ENCODE results near the gene TYW1B.
"Not testable (repeated sequence)": the region's sequence is repeated elsewhere in the genome, so short reads cannot be mapped to it uniquely, and the experiment has no call there.

Gene TYW1B

DNA sequence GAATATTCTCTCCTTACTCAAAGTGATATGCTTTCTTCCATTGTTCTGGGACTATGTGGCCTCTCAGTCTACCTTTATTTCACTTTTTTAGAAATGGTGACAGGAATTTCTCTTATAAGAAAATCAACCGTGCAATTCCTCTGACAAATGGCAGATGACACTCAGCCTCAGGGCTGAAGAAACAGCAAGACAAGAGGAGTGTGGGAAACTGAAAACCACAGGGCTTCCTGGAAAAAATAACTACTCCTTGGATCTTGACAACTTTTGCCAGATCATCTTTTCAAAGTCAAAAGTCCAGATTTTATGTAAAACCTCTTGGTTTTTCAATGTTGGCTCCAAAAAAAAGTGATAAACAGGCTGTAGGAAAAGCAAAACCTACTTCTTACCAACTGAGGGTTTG is 121.5 kb downstream of the TYW1B start:
- no peaks in the 10 kb centered on the region for H4K20me1 ChIP-seq (ENCODE audit: insufficient read depth)
- H2AFZ ChIP-seq (ENCODE audit: low read depth): no peak overlapping the region
- no peaks in the 10 kb centered on the region for H3K79me2 ChIP-seq (ENCODE audit: insufficient read depth, low read depth)
- TF ChIP-seq, protein P1, sequence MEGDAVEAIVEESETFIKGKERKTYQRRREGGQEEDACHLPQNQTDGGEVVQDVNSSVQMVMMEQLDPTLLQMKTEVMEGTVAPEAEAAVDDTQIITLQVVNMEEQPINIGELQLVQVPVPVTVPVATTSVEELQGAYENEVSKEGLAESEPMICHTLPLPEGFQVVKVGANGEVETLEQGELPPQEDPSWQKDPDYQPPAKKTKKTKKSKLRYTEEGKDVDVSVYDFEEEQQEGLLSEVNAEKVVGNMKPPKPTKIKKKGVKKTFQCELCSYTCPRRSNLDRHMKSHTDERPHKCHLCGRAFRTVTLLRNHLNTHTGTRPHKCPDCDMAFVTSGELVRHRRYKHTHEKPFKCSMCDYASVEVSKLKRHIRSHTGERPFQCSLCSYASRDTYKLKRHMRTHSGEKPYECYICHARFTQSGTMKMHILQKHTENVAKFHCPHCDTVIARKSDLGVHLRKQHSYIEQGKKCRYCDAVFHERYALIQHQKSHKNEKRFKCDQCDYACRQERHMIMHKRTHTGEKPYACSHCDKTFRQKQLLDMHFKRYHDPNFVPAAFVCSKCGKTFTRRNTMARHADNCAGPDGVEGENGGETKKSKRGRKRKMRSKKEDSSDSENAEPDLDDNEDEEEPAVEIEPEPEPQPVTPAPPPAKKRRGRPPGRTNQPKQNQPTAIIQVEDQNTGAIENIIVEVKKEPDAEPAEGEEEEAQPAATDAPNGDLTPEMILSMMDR (conservative IDR thresholded peaks at IDR 0.05; ENCODE audit: low read depth, low read length): no peak
- no peak overlapping the region for H3K4me2 ChIP-seq
- no peaks in the 10 kb centered on the region for H3K27me3 ChIP-seq (ENCODE audit: insufficient read depth, low read depth)
- no peaks in the 10 kb centered on the region for H3K36me3 ChIP-seq (ENCODE audit: insufficient read depth)
- H3K4me3 ChIP-seq (IDR thresholded peaks at IDR 0.05; ENCODE audit: insufficient read depth, low read depth, low read length): no peak overlapping the region
- H3K27ac ChIP-seq: no peak overlapping the region
- H3K9ac ChIP-seq: no peak overlapping the region
- H3K4me1 ChIP-seq (ENCODE audit: low read depth, poor library complexity, severe bottlenecking): no peaks in the 10 kb centered on the region

DNA sequence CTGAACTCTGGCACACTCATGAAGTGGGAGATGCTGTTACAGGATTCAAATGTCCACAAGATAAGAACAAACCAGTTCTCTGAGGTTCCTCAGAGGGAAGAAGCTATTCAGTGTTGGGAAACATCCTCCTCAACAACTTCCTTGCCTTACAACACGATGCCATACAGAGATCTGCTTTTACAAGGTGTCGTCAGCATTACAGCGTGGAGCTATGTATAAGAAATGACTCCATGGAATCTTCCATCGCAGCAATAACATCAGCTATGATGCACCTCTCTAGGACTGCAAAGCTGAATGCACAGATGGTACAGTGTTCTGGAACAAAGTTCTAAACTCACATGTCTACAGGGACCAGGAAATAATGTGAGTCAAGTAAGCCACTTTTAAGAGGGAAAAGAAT is 122.3 kb downstream of the TYW1B start:
- H3K9ac ChIP-seq: not testable (repeated sequence)

DNA sequence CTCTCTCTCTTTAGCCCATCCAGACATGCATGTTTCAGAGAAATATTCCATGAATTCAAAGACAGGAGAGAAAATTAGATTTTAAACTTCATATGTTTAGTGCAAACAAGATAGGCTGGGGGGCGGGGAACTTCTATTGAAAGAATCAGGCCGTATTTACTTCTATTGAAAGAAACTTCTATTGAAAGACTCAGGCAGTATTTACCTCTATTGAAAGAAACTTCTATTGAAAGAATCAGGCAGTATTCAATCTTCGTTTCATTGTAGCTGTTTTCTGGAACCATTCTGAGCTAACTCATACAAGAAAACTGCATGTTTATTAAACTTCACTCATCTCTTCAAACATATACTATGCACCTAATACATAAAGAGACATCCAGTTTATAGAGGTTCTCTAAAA is 123.1 kb downstream of the TYW1B start:
- H4K20me1 ChIP-seq (ENCODE audit: insufficient read depth): no peaks in the 10 kb centered on the region
- no peak overlapping the region for H3K4me2 ChIP-seq
- no peaks in the 10 kb centered on the region for H3K36me3 ChIP-seq (ENCODE audit: insufficient read depth)
- peaks cover 4% of the 10 kb centered on the region for H3K4me1 ChIP-seq (ENCODE audit: low read depth, poor library complexity, severe bottlenecking)
- H3K4me3 ChIP-seq (IDR thresholded peaks at IDR 0.05; ENCODE audit: insufficient read depth, low read depth, low read length): no peak overlapping the region
- no peak overlapping the region for H3K27ac ChIP-seq
- H3K27me3 ChIP-seq (ENCODE audit: insufficient read depth, low read depth): no peaks in the 10 kb centered on the region
- no peaks in the 10 kb centered on the region for H3K79me2 ChIP-seq (ENCODE audit: insufficient read depth, low read depth)
- no peak overlapping the region for H2AFZ ChIP-seq (ENCODE audit: low read depth)
- no peak overlapping the region for H3K9ac ChIP-seq
- TF ChIP-seq, protein P1 (conservative IDR thresholded peaks at IDR 0.05; ENCODE audit: low read depth, low read length): no peak

More for the DNA sequence above, 122.3 kb downstream of the TYW1B start:
- H3K79me2 ChIP-seq (ENCODE audit: insufficient read depth, low read depth); H3K27ac ChIP-seq; H3K27me3 ChIP-seq (ENCODE audit: insufficient read depth, low read depth); H4K20me1 ChIP-seq (ENCODE audit: insufficient read depth); H3K4me2 ChIP-seq; H3K4me1 ChIP-seq (ENCODE audit: low read depth, poor library complexity, severe bottlenecking); H2AFZ ChIP-seq (ENCODE audit: low read depth); H3K36me3 ChIP-seq (ENCODE audit: insufficient read depth); H3K4me3 ChIP-seq (IDR thresholded peaks at IDR 0.05; ENCODE audit: insufficient read depth, low read depth, low read length): not testable (repeated sequence)

DNA sequence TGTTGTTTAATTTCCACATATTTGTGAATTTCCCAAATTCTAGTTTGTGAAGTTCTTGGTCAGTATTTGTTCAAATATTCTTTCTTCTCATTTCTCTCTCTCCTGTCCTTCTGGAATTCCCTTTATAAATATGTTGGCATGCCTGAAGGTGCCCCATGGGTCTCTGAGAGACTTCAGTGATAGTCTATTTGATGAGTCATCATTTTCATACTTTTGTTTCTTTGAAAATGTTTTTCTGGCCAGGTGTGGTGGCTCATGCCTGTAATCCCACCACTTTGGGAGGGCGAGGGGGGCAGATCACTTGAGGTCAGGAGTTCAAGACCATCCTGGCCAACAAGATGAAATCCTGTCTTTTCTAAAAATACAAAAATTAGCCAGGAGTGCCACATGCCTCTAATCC is 127.5 kb downstream of the TYW1B start:
- H3K9ac ChIP-seq; H3K36me3 ChIP-seq (ENCODE audit: insufficient read depth): not testable (repeated sequence)

DNA sequence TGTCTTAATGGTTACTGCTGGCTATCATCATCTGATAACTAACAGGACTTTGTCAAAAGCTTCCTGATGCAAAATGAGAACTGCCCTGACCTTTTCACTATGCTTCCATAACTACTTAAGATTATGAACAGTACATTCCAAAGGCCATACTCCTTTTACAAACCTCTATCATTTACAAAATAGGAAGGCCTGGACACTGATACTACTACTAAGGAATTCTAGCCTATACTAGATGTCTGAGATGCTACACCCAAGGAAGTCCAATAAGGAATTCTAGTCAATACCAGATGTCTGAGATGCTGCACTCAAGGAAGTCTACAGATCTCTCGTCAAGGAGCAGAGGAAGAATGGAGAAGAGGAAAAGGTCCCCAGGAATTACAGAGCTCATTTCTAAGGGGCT is 130.9 kb downstream of the TYW1B start:
- not testable (repeated sequence) for H4K20me1 ChIP-seq (ENCODE audit: insufficient read depth); H3K4me1 ChIP-seq (ENCODE audit: low read depth, poor library complexity, severe bottlenecking); H3K4me2 ChIP-seq; H3K4me3 ChIP-seq (IDR thresholded peaks at IDR 0.05; ENCODE audit: insufficient read depth, low read depth, low read length); H3K9ac ChIP-seq; H2AFZ ChIP-seq (ENCODE audit: low read depth); H3K36me3 ChIP-seq (ENCODE audit: insufficient read depth); H3K27ac ChIP-seq; H3K27me3 ChIP-seq (ENCODE audit: insufficient read depth, low read depth); H3K79me2 ChIP-seq (ENCODE audit: insufficient read depth, low read depth)

More for the DNA sequence above, 127.5 kb downstream of the TYW1B start:
- not testable (repeated sequence) for H3K27me3 ChIP-seq (ENCODE audit: insufficient read depth, low read depth); H3K27ac ChIP-seq; H4K20me1 ChIP-seq (ENCODE audit: insufficient read depth); H2AFZ ChIP-seq (ENCODE audit: low read depth); H3K4me3 ChIP-seq (IDR thresholded peaks at IDR 0.05; ENCODE audit: insufficient read depth, low read depth, low read length); H3K4me1 ChIP-seq (ENCODE audit: low read depth, poor library complexity, severe bottlenecking); H3K4me2 ChIP-seq; H3K79me2 ChIP-seq (ENCODE audit: insufficient read depth, low read depth)

DNA sequence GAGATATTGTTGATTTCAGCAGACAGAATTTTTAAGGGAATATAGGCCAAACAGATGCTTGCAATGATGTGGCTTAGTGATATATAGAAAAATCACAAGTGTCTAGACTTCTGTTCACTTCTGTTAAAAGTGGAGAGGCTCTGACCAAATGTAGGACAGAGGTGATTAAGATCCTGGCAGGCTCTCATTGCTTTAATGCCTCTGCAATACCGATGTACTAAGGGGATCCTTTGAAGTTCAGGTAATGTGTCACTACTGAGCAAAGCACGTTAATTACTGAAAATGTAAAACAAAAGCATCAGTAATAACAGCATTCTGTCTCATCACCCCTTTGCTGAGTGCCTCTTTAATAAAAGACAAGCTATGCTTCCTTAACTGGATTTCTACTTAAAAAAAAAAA is 131.4 kb downstream of the TYW1B start:
- not testable (repeated sequence) for H4K20me1 ChIP-seq (ENCODE audit: insufficient read depth); H3K4me2 ChIP-seq; H3K36me3 ChIP-seq (ENCODE audit: insufficient read depth); H3K4me3 ChIP-seq (IDR thresholded peaks at IDR 0.05; ENCODE audit: insufficient read depth, low read depth, low read length); H3K27me3 ChIP-seq (ENCODE audit: insufficient read depth, low read depth); H2AFZ ChIP-seq (ENCODE audit: low read depth); H3K9ac ChIP-seq; H3K4me1 ChIP-seq (ENCODE audit: low read depth, poor library complexity, severe bottlenecking); H3K27ac ChIP-seq; H3K79me2 ChIP-seq (ENCODE audit: insufficient read depth, low read depth)

DNA sequence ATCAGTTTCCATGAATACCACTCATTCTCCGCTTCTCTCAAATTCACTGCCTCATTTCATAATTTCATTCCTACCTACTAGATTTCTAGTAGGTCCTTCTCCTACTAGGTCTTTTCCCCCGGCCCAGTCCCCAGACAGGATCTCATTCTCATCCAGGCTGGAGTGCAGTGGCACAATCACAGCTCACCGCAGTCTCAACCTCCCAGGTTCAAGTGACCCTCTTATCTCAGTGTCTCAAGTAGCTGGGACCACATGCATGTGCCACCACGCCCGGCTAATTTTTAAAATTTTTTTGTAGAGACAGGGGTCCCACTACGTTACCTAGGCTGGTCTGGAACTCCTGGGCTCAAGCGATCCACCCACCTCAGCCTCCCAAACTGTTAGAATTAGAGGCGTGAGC is 132.5 kb downstream of the TYW1B start:
- not testable (repeated sequence) for H3K27ac ChIP-seq; H3K4me1 ChIP-seq (ENCODE audit: low read depth, poor library complexity, severe bottlenecking); H3K27me3 ChIP-seq (ENCODE audit: insufficient read depth, low read depth); H3K36me3 ChIP-seq (ENCODE audit: insufficient read depth); H3K4me3 ChIP-seq (IDR thresholded peaks at IDR 0.05; ENCODE audit: insufficient read depth, low read depth, low read length); H4K20me1 ChIP-seq (ENCODE audit: insufficient read depth); H2AFZ ChIP-seq (ENCODE audit: low read depth); H3K4me2 ChIP-seq; H3K79me2 ChIP-seq (ENCODE audit: insufficient read depth, low read depth); H3K9ac ChIP-seq

DNA sequence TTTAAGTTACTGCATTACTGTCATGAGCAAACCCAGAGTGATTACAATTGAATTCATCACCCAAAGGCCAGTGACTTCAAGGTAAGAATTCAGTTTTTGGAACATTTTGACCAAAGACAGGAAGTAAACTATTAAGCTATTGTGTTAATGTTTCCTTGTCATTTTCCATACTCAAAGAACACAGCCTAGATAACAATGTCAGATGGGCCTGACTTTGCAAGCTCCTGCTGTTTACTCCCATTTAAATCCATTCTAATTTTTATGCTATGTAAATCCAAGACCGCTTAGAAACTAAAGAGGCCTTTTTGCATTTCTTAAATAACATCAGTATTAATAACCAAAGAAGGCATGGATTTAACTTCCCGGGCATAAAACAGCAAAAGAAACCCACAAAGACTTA is 136.6 kb downstream of the TYW1B start:
- H3K9ac ChIP-seq; H2AFZ ChIP-seq (ENCODE audit: low read depth); H3K4me1 ChIP-seq (ENCODE audit: low read depth, poor library complexity, severe bottlenecking); H4K20me1 ChIP-seq (ENCODE audit: insufficient read depth); H3K36me3 ChIP-seq (ENCODE audit: insufficient read depth); H3K27ac ChIP-seq; H3K27me3 ChIP-seq (ENCODE audit: insufficient read depth, low read depth); H3K4me3 ChIP-seq (IDR thresholded peaks at IDR 0.05; ENCODE audit: insufficient read depth, low read depth, low read length); H3K4me2 ChIP-seq; H3K79me2 ChIP-seq (ENCODE audit: insufficient read depth, low read depth): not testable (repeated sequence)

DNA sequence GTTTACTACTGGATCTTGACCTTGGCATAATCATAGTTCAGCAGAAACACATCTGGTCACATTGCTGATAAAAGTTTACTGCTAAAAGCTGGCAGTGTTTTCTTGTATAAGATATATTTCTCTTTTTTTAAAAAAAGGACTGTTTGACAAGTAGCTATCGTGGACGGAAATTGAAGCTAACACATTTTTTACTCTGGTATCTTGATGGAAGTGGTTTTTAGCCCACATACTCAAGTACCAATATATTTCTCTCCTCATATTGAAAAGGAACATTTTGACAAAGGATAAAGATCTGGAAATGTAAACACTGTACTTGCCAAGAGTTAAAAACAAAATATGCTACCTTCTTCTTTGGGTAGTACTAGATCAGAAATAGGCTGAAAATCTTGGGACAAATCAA is 137.8 kb downstream of the TYW1B start:
- not testable (repeated sequence) for H3K4me3 ChIP-seq (IDR thresholded peaks at IDR 0.05; ENCODE audit: insufficient read depth, low read depth, low read length); H3K27me3 ChIP-seq (ENCODE audit: insufficient read depth, low read depth); H3K4me2 ChIP-seq; H4K20me1 ChIP-seq (ENCODE audit: insufficient read depth); H2AFZ ChIP-seq (ENCODE audit: low read depth); H3K9ac ChIP-seq; H3K36me3 ChIP-seq (ENCODE audit: insufficient read depth); H3K4me1 ChIP-seq (ENCODE audit: low read depth, poor library complexity, severe bottlenecking); H3K79me2 ChIP-seq (ENCODE audit: insufficient read depth, low read depth); H3K27ac ChIP-seq
